ENCODE measurements around the gene LRRC56.

LRRC56 gene

GRCh38 chr11:502288-503178 lies 34.8 kb upstream of the LRRC56 start:
- TF ChIP-seq TAF1 (IDR thresholded peaks at IDR 0.05; ENCODE audit: borderline replicate concordance, insufficient read depth, low read length) (no peak), POLR2AphosphoS5 (IDR thresholded peaks at IDR 0.05; ENCODE audit: low read depth, low read length) (no peak), REST (IDR thresholded peaks at IDR 0.05; ENCODE audit: insufficient read depth in 1 of 2, low read depth in 2 of 2, low read length in 2 of 2) (no peak), FOXP2 (optimal IDR thresholded peaks at IDR 0.05; ENCODE audit: borderline replicate concordance, extremely low read depth, extremely low read length, insufficient read depth) (no peak), SIN3A (IDR thresholded peaks at IDR 0.05; ENCODE audit: borderline replicate concordance, insufficient read depth, low read length) (no peak)

DNA sequence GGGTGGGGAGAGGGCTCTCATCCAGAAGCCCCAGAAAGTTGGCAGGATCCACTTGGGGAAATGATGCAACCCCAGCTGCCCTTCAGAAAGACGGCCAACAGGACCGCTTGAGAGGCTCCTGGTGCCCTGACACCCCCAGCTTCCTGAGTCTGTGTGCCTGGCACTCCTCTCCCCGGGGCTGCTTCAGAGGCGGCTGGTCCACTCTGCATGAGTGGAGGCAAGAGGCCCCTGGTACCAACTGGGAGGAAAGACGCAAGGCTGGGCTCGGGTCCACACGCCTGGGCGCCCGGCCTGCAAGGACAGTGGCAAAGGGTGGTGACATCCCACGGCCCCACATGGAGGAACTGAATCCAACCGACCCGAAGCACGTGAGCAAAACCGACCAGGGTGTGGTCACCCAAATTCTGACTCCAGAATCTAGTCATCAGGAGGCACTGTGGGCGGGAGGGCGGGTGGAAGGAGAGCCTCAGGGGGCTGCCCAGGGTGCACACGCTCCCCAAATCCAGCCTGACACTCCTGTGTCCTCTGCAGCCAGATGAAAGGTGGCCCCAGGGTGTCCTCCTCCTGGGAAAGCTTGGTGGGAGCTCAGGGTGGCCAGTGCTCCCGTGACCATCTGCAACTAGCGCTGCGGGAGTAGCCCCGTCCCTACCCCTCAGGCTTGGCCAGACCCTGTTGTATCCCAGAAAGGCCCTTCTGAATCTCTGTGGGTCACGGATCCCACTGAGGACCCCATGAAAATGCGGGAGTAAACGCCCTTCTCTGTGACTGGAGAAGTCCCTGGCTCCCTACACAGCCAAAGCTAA lies 33.9 kb upstream of the LRRC56 start:
- TF ChIP-seq TAF1 (IDR thresholded peaks at IDR 0.05; ENCODE audit: borderline replicate concordance, insufficient read depth, low read length) = no peak
- no peak for TF ChIP-seq POLR2AphosphoS5 (IDR thresholded peaks at IDR 0.05; ENCODE audit: low read depth, low read length)
- TF ChIP-seq FOXP2 (optimal IDR thresholded peaks at IDR 0.05; ENCODE audit: borderline replicate concordance, extremely low read depth, extremely low read length, insufficient read depth) = no peak

GRCh38 chr11:504053-504993 lies 33.0 kb upstream of the LRRC56 start:
- TF ChIP-seq TAF1 (IDR thresholded peaks at IDR 0.05; ENCODE audit: borderline replicate concordance, insufficient read depth, low read length) (no peak), FOXP2 (optimal IDR thresholded peaks at IDR 0.05; ENCODE audit: borderline replicate concordance, extremely low read depth, extremely low read length, insufficient read depth) (no peak), POLR2AphosphoS5 (IDR thresholded peaks at IDR 0.05; ENCODE audit: low read depth, low read length) (no peak; the same call in 1 of the 2 replicates), REST (IDR thresholded peaks at IDR 0.05; ENCODE audit: insufficient read depth in 1 of 2, low read depth in 2 of 2, low read length in 2 of 2) (no peak), SIN3A (IDR thresholded peaks at IDR 0.05; ENCODE audit: borderline replicate concordance, insufficient read depth, low read length) (no peak)

- TF ChIP-seq SIN3A (IDR thresholded peaks at IDR 0.05; ENCODE audit: borderline replicate concordance, insufficient read depth, low read length) (no peak), POLR2AphosphoS5 (IDR thresholded peaks at IDR 0.05; ENCODE audit: low read depth, low read length) (no peak), FOXP2 (optimal IDR thresholded peaks at IDR 0.05; ENCODE audit: borderline replicate concordance, extremely low read depth, extremely low read length, insufficient read depth) (no peak), TAF1 (IDR thresholded peaks at IDR 0.05; ENCODE audit: borderline replicate concordance, insufficient read depth, low read length) (no peak), REST (IDR thresholded peaks at IDR 0.05; ENCODE audit: insufficient read depth in 1 of 2, low read depth in 2 of 2, low read length in 2 of 2) (no peak)
Observed at GRCh38 chr11:504994-505344, 32.4 kb upstream of the LRRC56 start.
